Esophagus muscularis mucosa (tissue), 4 donors: ENCODE data around the gene KCP. TPM values are rescaled to one million over a fixed set of nuclear protein-coding genes. Genes with fewer than 3 reads are reported as not detected.

ENCODE experiments used
- DNase-seq: peaks from one replicate; pipeline ENCODE4 v3.0.0-alpha.2; 2017; ENCODE audit errors: extremely low spot score
- H3K27ac ChIP-seq, 4 donors: fragments of 200-600 bp; sonication (generic); replicated peaks in 1 of 4; 1 replicate in 3 of 4; 2 replicates in 1 of 4; pipeline ENCODE4 v1.5.1; 2016 to 2019; ENCODE audit warnings: mild to moderate bottlenecking in 1 of 4
- H3K27me3 ChIP-seq, 4 donors: fragments of 200-600 bp; sonication (generic); one replicate each; pipeline versions ENCODE4 v1.5.1 to v1.6.0; 2016 to 2019
- H3K36me3 ChIP-seq, 4 donors: fragments of 200-600 bp; sonication (generic); one replicate each; pipeline ENCODE4 v1.5.1; 2016 to 2019
- H3K4me1 ChIP-seq, 4 donors: fragments of 200-600 bp; sonication (generic); one replicate each; pipeline ENCODE4 v1.5.1; 2016 to 2019
- H3K4me3 ChIP-seq, 4 donors: fragments of 200-600 bp; sonication (generic); 1 replicate in 2 of 4; 2 replicates in 2 of 4; pipeline ENCODE4 v1.5.1; 2016 to 2019; ENCODE audit warnings: mild to moderate bottlenecking in 4 of 4, moderate library complexity in 1 of 4
- H3K9me3 ChIP-seq, 4 donors: fragments of 200-600 bp; sonication (generic); 1 replicate in 3 of 4; 2 replicates in 1 of 4; pipeline ENCODE4 v1.5.1; 2016 to 2019
- EP300 ChIP-seq: sonication (generic); formaldehyde crosslinking; IDR thresholded peaks from one replicate; pipeline ENCODE4 v1.6.1; 2017; ENCODE audit warnings: antibody characterized with exemption
- POLR2A ChIP-seq: fragments of 450-650 bp; IDR thresholded peaks from one replicate; pipeline ENCODE4 v1.6.1; 2017; ENCODE audit warnings: antibody characterized with exemption, moderate library complexity, mild to moderate bottlenecking, low read depth
- POLR2AphosphoS5 ChIP-seq, 2 donors: sonication (generic); formaldehyde crosslinking; IDR thresholded peaks; one replicate each; pipeline ENCODE4 v1.6.1; 2017; ENCODE audit warnings: antibody characterized with exemption in 2 of 2
- WGBS: methylation state at CpG from one replicate; pipeline ENCODE4 v1.1.5; 2018; 5-methylcytosine and 5-hydroxymethylcytosine counted together
- intact Hi-C: fragments of 100-400 bp; cut with DNase I; formaldehyde crosslinking; loops from one replicate; pipeline ENCODE4 v1.15.1; 2023
- total RNA-seq, 4 donors: library from RNA; depleted of rRNA; stranded (reverse); fragments of >200 nt; gene quantifications; one replicate each; pipeline versions ENCODE4 v1.1.0 to v1.2.1, GENCODE V29; 2016
- TF ChIP-seq, protein P1 (sequence below), 3 experiments: fragments of 200-600 bp in 2 of 3; fragments of 450-650 bp in 1 of 3; sonication (generic) in 2 of 3; IDR thresholded peaks; one replicate each; pipeline ENCODE4 v1.5.1; 2017 to 2019; ENCODE audit warnings: antibody characterized with exemption in 3 of 3, mild to moderate bottlenecking in 2 of 3, moderate library complexity in 1 of 3

KCP gene
- total RNA-seq, 4 donors from 2014 or later = 0.13 to 0.66 (median 0.29) TPM; not detected in 1

DNA sequence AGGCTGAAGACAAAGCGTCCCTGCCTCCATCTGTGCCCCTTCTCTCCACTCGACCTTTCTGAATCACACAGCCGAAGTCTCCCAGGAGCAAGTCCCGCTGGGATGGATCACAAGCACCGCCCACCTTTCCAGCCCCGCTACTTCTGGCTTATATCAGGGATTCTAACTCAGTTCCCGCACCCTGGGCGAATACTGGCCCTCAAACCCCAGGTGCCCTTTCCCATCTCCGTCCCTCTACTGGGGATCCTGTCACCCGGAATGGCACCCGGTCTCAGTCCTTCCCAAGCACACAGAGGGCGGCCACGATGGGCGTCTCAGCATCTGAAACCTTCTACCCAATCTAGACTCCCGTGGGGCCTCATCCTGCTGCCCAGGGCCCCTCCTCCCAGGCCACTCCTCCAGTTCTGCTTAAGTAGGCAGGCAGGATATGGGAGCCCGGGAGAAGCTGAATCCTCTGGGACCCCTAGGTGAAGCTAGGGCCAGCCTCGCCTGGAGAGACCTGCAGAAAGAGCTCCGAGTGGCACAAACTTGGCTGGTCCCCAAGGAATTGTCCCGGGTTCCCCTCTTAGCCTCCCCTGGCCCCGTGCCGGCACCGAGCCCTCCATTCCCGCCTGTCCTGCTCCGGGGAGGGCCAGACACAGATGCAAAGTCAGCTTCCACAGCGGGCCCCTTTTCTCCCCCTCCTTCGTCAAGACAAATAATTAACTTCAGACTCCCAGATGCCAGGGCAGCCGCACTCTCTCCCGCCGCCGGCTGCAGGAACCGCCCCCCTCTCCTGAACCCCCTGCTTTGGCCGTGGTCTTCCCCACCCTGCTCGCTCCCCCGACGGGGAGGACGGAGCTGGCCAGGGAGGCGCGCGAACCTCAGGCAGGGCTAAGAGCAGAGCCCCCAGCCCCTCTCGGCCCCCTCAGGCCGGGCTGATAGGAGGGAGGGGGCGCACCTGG lies 612 bp downstream of the KCP start:
- 26% methylated on average over 16 of the region's 42 CpGs for WGBS
- TF ChIP-seq POLR2A = no peak
- no peak for TF ChIP-seq EP300
- no peak for TF ChIP-seq POLR2AphosphoS5 (IDR thresholded peaks at IDR 0.05)
- TF ChIP-seq, protein P1, sequence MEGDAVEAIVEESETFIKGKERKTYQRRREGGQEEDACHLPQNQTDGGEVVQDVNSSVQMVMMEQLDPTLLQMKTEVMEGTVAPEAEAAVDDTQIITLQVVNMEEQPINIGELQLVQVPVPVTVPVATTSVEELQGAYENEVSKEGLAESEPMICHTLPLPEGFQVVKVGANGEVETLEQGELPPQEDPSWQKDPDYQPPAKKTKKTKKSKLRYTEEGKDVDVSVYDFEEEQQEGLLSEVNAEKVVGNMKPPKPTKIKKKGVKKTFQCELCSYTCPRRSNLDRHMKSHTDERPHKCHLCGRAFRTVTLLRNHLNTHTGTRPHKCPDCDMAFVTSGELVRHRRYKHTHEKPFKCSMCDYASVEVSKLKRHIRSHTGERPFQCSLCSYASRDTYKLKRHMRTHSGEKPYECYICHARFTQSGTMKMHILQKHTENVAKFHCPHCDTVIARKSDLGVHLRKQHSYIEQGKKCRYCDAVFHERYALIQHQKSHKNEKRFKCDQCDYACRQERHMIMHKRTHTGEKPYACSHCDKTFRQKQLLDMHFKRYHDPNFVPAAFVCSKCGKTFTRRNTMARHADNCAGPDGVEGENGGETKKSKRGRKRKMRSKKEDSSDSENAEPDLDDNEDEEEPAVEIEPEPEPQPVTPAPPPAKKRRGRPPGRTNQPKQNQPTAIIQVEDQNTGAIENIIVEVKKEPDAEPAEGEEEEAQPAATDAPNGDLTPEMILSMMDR (IDR thresholded peaks at IDR 0.05) = no peak
- H3K4me3 ChIP-seq = peak overlapping the region; percentile 32 to 48 (median 34)
- H3K9me3 ChIP-seq = no peaks in the 10 kb centered on the region
- intact Hi-C loops = loop anchor here (5.0 kb wide), 1 partner anchor 182 kb away; no protein-coding TSS in a partner anchor
- peaks cover 0 to 79% (median 25%) of the 10 kb centered on the region in 4 donors for H3K27me3 ChIP-seq
- DNase-seq = no peak
- peaks cover 12 to 24% (median 20%) of the 10 kb centered on the region in 4 donors for H3K4me1 ChIP-seq
- H3K27ac ChIP-seq = no peak overlapping the region
- H3K36me3 ChIP-seq = no peaks in the 10 kb centered on the region

DNA sequence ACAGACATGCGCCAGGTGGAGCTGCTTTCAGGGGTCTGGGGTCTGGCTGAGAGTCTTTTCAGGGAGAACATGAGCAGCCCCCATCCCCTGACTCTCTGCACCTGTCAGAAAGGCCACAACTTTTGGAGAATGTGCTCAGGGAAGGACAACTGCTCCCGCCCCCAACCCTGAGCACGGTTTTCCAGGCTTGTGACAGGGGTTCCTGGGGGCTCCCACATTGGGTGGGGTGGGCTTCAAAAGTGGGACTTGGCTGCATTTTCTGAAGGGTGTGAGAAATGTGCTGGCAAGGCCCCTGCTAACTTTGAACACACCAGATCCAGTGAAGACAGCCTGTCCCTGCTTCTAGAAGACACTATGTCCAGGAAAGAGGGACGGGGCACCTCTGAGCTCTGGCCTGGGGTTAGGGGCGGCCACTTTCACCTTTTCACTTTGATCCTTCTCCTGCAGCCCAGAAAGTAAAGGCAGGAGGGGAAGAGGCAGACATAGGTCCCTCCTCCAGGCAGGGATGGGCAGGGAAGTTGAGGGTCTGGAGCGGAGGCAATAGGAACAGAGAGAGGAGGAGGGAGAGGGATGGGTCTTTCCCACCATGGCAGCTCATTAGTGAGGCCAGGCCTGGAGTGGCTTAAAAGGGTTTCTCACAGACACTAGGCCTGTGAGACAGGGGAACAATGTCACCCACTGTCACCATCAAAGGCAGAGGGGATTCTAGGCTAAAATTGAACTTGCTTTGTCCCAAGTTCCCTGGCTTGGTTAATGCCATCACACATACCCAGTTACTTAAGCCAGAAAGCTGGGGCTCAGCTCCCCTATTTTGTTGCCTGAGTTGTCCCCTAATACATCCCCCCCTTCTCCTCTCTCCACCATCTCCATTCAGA lies 1.5 kb downstream of the KCP start:
- Histone ChIP-seq H3K27me3 (peaks cover 0 to 79% (median 19%) of the 10 kb centered on the region in 4 donors), H3K27ac (no peak overlapping the region), H3K4me1 (peaks cover 12 to 22% (median 18%) of the 10 kb centered on the region in 4 donors), H3K9me3 (no peaks in the 10 kb centered on the region), H3K4me3 (peak overlapping the region in 3 of 4 donors; percentile 32 to 48 (median 36)), H3K36me3 (no peaks in the 10 kb centered on the region)
- intact Hi-C loops = loop anchor here (5.0 kb wide), 1 partner anchor 183 kb away; no protein-coding TSS in a partner anchor
- no peak for DNase-seq
- no peak for TF ChIP-seq POLR2AphosphoS5 (IDR thresholded peaks at IDR 0.05)
- TF ChIP-seq, protein P1 (IDR thresholded peaks at IDR 0.05) = no peak
- WGBS = 96% methylated on average over 5 of the region's 6 CpGs

DNA sequence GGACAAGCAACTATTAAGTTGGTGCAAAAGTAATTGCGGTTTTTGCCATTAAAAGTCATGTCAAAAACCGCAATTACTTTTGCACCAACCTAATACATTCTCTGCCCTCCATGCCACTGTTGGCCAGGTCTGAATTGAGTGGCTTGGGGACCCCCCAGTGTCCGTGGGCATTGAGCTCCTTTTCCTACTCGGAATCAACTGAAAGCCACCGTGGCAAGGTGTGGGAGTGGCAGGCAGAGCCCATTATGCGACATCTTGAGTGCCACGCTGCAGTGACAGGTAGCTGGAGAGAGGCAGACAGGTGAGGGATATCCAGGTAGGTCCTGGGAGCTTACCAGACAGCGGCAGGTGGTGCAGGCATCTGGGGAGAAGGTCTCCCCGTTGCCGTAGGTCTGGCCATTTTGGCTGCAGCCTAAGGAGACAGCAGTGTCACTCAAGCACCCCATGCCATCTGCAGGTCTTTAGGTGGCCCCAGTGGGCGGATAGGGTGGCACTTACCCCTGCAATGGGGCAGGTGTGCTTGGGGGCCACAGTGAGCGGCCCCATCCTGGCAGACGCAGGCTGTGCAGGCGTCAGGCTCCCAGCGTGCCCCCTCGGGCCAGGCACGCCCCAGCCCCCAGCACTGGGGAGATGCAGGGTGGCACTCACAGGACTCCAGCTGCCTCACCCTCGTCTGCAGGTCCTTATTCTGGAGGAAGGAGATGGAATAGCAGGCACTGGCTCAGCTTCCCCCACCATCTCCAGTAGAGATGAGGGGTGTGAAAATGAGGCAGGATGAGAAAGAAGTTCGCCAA lies 3.5 kb downstream of the KCP start:
- intact Hi-C loops = loop anchor here (5.0 kb wide), 1 partner anchor 185 kb away; no protein-coding TSS in a partner anchor
- Histone ChIP-seq H3K4me1 (peaks cover 12 to 22% (median 18%) of the 10 kb centered on the region in 4 donors), H3K27ac (no peak overlapping the region), H3K36me3 (no peaks in the 10 kb centered on the region), H3K4me3 (no peak overlapping the region), H3K27me3 (peaks cover 0 to 82% (median 18%) of the 10 kb centered on the region in 4 donors), H3K9me3 (no peaks in the 10 kb centered on the region)
- WGBS = 90% methylated on average over 15 of the region's 19 CpGs
- no peak for DNase-seq
- TF ChIP-seq, protein P1 (IDR thresholded peaks at IDR 0.05) = no peak
- TF ChIP-seq POLR2AphosphoS5 (IDR thresholded peaks at IDR 0.05) = no peak
- TF ChIP-seq EP300 = no peak
- no peak for TF ChIP-seq POLR2A
